GM19025 (cell line): ENCODE measurements around the gene RAVER1.
"Not testable (repeated sequence)": the region's sequence is repeated elsewhere in the genome, so short reads cannot be mapped to it uniquely, and the experiment has no call there.

Source experiments
- ATAC-seq: cut with Tn5 transposase; IDR thresholded peaks from one replicate; pipeline ENCODE4 v1.9.1; 2021; ENCODE audit warnings: mild to moderate bottlenecking, low read depth, moderate library complexity; ENCODE audit not compliant: unreplicated experiment

Gene RAVER1

GRCh38 chr19:10352764-10353671 is 19.7 kb upstream of the RAVER1 start:
- ATAC-seq = no peak

GRCh38 chr19:10346509-10346908 is 13.2 kb upstream of the RAVER1 start:
- ATAC-seq = no peak

- no peak for ATAC-seq
Observed at GRCh38 chr19:10344780-10345179, 11.5 kb upstream of the RAVER1 start.

GRCh38 chr19:10343495-10343894 is 10.2 kb upstream of the RAVER1 start:
- no peak for ATAC-seq

DNA sequence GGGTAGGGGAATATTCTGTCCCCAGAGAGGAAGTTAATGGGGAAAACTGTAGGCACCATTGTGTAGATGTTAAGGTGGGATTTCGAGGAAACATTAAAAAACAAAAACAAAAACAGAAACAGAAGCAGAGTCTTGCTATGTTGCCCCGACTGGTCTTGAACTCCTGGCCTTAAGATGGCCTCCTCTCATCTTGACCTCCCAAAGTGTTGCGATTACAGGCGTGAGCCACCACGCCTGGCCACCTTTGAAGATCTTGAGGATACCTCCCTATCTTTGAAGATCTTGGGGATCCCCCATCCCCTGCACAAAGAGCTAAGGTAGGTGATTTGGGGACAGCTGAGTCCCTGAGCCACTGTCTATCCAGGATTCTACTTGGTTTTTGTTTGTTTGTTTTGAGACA is 6.6 kb upstream of the RAVER1 start:
- ATAC-seq = no peak

DNA sequence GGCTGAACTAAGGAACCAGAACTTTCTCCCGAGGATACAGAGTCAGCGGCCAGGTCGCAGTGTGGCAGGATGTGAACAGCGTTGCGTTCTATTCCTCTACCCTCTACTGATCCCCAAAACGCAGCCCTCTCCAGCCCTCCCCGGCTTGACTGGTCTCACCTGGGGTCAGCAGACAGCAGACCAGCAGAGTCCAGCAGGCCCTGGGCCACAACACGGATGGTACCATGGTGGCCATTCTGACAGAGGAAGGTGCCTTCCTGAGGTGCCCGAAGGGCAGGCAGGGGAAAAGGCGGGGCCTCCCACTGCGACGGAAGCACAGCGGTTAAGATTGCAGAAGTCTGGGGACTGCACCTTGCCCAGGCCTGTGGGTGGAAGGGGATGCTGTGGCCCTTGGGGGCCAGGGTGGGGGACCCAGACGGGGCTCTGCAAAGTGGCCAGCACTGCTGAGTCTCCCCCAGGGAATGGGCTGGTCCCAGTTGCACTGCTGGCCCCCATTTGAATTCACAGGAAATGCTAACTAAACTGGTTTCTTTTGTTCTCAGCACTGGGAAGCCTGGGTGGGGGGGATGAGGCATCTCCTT is 6.1 kb upstream of the RAVER1 start, which contains the start of gene ICAM3:
Gene ICAM3, minus strand, starts transcription at position 245 of the 581 bp plus-strand sequence. Its CDS starts 10 bp downstream, at position 235.
- peak; percentile 67 for ATAC-seq

GRCh38 chr19:10338940-10339339 is 5.6 kb upstream of the RAVER1 start:
- ATAC-seq = no peak

DNA sequence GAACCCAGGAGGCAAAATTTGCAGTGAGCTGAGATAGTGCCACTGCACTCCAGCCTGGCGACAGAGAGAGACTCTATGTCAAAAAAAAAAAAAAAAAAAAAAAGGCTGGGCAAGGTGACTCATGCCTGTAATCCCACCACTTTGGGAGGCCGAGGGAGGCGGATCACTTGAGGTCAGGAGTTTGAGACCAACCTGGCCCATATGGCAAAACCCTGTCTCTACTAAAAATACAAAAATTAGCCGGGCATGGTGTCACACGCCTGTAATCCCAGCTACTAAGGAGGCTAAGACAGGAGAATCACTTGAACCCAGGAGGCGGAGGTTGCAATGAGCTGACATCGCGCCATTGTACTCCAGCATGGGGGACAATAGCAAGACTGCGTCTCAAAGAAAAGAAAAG is 3.4 kb upstream of the RAVER1 start:
- ATAC-seq = not testable (repeated sequence)

DNA sequence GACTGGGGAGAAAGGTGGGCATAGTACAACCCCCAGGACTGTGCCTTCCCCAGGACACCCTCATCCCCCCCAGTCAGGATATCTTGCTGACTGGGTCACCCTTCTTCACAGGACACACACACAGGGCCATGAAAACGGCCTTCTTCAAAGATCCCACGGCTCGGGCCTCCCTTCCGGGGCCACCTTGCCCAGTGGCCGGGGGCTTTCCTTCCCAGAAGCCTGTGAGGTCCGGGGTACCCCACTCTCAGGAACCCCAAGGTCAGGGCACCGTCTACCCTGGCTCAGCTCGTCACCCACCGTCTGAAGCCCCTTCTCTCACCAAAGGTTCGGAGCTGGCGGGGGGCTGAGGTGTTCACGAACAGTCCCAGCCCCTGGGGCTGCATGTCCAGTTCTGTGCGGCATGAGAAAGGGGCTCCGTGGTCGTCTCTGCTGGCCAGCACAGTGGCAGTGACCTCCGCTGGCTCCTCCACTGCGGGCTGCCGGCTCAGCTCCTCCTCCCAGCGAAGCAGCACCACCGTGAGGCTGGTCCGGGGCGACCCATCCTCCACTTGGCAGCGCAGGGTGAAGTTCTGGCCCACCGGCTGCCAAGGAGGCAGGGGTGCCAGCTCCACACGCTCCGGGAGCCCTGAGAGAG is 2.1 kb upstream of the RAVER1 start:
- no peak for ATAC-seq

DNA sequence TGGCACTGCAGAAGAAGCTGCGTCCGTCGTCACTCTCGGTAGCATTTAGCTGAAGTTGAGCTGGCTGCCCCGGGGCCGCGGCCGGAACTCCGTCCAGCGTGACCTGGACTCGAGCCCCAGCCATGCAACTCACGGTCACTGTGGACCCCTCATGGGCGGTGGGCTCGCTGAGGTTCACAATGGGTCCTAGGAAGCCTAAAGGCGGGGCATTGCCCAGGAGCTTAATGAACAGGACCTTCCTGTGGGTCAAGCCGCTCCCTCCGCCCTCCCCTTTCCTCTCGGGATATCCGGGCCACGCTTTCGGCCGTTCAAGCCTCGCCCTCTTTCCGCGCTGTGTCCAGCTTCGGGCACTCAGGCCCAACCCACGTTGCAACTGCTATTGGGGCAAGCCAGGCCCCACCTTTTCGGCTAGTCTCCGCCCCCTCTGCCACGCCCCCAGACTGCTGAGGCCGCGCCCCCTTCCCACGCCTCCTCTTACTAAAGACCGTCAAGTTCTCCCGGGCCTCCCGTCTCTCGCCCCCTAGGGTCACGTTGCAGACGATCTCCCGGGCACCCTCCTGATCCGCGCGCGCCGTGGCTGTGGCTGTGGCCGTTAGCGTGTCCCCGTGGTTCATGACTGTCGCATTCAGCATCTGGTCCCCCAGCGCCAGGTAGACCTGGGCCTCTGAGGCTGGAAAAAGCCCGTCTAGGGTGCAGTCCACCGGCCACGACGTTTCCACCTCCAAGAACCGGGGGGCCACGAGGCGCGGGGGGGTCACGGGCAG is 1.4 kb upstream of the RAVER1 start:
- ATAC-seq = no peak

GRCh38 chr19:10333758-10334587 is 644 bp upstream of the RAVER1 start:
- ATAC-seq = no peak

- no peak for ATAC-seq
Observed at GRCh38 chr19:10332158-10332964, 968 bp downstream of the RAVER1 start.

DNA sequence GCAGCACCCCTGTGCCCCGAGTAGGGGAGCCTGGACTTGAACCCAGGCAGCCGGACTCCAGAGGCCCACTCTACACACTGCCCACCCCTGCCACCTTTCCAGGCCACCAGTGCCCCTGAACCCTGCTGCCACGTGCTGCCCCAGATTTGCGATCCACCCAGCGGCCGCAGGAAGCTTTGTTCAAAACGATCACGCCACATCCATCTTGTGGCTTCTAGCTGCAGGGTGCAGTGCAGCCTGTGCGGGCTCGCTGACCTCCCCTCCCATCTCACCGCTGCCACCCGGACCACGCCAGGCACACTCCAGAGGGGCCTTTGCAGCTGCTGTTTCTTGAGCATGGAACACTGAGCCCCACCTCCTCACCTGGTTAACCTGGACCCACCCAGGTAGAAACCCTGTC is 3.8 kb downstream of the RAVER1 start:
- no peak for ATAC-seq

DNA sequence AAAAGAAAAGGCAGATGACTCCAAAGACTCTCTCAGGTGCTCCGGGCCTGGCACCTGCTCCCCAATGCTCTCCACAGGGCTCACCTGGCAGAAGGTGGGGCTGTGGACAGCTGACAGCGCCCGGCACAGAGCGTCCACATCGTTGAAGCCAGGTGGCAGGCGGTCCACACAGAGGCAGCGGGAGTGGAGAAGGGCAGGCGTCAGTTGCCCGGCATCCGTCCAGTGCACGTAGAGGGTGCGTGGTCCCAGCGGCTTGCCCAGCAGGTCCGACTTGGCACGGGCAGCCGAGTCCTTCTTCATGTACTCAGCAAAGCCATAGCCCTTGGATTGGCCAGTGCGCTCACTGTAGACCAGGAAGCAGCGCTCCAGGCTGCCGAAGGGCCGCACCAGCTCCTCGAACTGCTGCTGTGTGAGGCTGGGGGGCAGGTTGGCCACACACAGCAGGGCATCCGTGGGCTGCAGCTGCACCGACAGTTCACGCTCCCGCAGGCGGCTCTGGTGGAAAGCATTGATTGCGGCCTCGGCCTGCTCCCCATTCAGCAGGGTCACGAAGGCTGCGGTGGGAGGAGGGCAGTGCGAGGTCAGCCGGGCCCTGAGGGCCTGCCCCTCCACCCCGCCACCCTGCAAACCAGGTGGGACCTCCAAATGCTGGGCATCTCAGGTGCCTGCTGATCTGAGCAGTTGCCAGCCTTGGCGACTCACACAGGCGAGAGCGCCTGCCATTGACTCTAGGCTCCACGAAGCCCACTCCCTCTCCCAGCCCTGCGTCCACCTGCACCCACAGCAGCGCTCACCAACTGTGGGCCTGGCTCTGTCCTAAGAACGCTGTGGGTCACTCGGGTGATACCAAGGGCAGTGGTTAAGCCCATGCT is 4.5 kb downstream of the RAVER1 start:
- ATAC-seq = no peak

DNA sequence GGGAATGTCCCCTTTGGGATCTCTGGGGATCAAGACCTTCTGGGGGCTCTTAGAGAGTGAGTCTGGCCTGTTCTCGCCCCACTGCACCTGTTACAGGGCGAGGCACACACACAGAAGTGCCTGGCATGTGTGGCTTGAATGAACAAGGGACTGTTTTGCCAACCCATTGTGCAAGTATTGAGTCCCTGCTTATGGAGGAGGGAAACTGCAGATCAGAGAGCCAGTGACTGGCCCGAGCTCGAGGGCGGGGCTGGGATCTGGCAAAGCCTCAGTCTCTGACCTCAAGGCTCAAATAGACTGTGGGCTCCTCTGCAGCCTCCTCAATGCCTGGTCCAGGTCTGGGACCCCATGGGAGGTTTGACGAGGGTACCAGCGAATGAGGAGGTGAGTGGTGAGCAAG is 5.5 kb downstream of the RAVER1 start:
- no peak for ATAC-seq

- ATAC-seq = no peak
Observed at GRCh38 chr19:10325732-10326131, 7.6 kb downstream of the RAVER1 start.

- ATAC-seq = no peak
Observed at GRCh38 chr19:10321874-10322835, 11.2 kb downstream of the RAVER1 start.
